HG03108 (cell line): ENCODE measurements around the gene INSIG2.
A peak's percentile ranks its signal among the peaks of the same experiment; 100 is the strongest.

ENCODE experiments used
- ATAC-seq: cut with Tn5 transposase; IDR thresholded peaks from one replicate; pipeline ENCODE4 v1.9.1; 2021; ENCODE audit warnings: moderate library complexity; ENCODE audit not compliant: unreplicated experiment

INSIG2 gene

GRCh38 chr2:118088051-118089024 is at the start of gene INSIG2:
Gene INSIG2 (plus strand): TSS chr2:118088471. CDS start chr2:118096557, 8,086 bp downstream.
- peak; percentile 98 for ATAC-seq

- no peak for ATAC-seq
These were observed 47.4 kb upstream of the INSIG2 start for GRCh38 chr2:118040891-118041290.

GRCh38 chr2:118044103-118044716 is 44.1 kb upstream of the INSIG2 start:
- no peak for ATAC-seq

- no peak for ATAC-seq
These were observed 43.4 kb upstream of the INSIG2 start for GRCh38 chr2:118044854-118045253.

- no peak for ATAC-seq
These were observed 43.0 kb upstream of the INSIG2 start for GRCh38 chr2:118045286-118045685.

- ATAC-seq, result no peak
These were observed 41.5 kb upstream of the INSIG2 start for GRCh38 chr2:118046634-118047210.

GRCh38 chr2:118047380-118047826 is 40.9 kb upstream of the INSIG2 start:
- no peak for ATAC-seq

GRCh38 chr2:118048401-118048800 is 39.9 kb upstream of the INSIG2 start:
- ATAC-seq, result no peak

GRCh38 chr2:118049140-118049815 is 39.0 kb upstream of the INSIG2 start:
- peak; percentile 10 for ATAC-seq

GRCh38 chr2:118049816-118050140 is 38.5 kb upstream of the INSIG2 start:
- peak; percentile 59 for ATAC-seq

GRCh38 chr2:118050386-118050785 is 37.9 kb upstream of the INSIG2 start:
- ATAC-seq, result no peak

- ATAC-seq, result no peak
These were observed 37.3 kb upstream of the INSIG2 start for GRCh38 chr2:118050974-118051373.

GRCh38 chr2:118051826-118052358 is 36.4 kb upstream of the INSIG2 start:
- ATAC-seq, result no peak

- no peak for ATAC-seq
These were observed 35.8 kb upstream of the INSIG2 start for GRCh38 chr2:118052474-118052873.

- no peak for ATAC-seq
These were observed 34.6 kb upstream of the INSIG2 start for GRCh38 chr2:118053681-118054080.

- ATAC-seq, result no peak
These were observed 33.9 kb upstream of the INSIG2 start for GRCh38 chr2:118054213-118055008.

- peak; percentile 88 for ATAC-seq
These were observed 32.6 kb upstream of the INSIG2 start for GRCh38 chr2:118055512-118056164.

GRCh38 chr2:118056165-118056534 is 32.1 kb upstream of the INSIG2 start:
- peak; percentile 79 for ATAC-seq

- no peak for ATAC-seq
These were observed 31.5 kb upstream of the INSIG2 start for GRCh38 chr2:118056801-118057200.

- ATAC-seq, result no peak
These were observed 29.3 kb upstream of the INSIG2 start for GRCh38 chr2:118058951-118059350.
